ENCODE measurements around the gene TBC1D1.

GRCh38 chr4:38111717-38112116 lies 220.8 kb downstream of the TBC1D1 start:
- TF ChIP-seq CTCF (tag by site-specific recombination; IDR thresholded peaks at IDR 0.05), result no peak
- TF ChIP-seq ZNF433 (tag by site-specific recombination; IDR thresholded peaks at IDR 0.05; ENCODE audit: low read depth), result no peak
- no peak for TF ChIP-seq ZNF138 (tag by site-specific recombination; IDR thresholded peaks at IDR 0.05; ENCODE audit: borderline replicate concordance)
